Sigmoid colon (tissue), 4 donors: ENCODE data around the gene GPRASP2.

Experiments
- EP300 ChIP-seq, 4 donors: sonication (generic); formaldehyde crosslinking; IDR thresholded peaks; one replicate each; pipeline ENCODE4 v1.6.1; 2017; ENCODE audit warnings: antibody characterized with exemption in 4 of 4
- POLR2A ChIP-seq, 2 donors: fragments of 450-650 bp; IDR thresholded peaks; one replicate each; pipeline ENCODE4 v1.6.1; 2016; ENCODE audit warnings: antibody characterized with exemption in 2 of 2, mild to moderate bottlenecking in 2 of 2, moderate library complexity in 2 of 2
- TF ChIP-seq, protein P1 (sequence below), 4 experiments: fragments of 450-650 bp in 3 of 4; fragments of 200-600 bp in 1 of 4; IDR thresholded peaks; one replicate each; pipeline ENCODE4 v1.5.1; 2016 to 2019; ENCODE audit warnings: antibody characterized with exemption in 4 of 4, mild to moderate bottlenecking in 3 of 4, moderate library complexity in 2 of 4

DNA sequence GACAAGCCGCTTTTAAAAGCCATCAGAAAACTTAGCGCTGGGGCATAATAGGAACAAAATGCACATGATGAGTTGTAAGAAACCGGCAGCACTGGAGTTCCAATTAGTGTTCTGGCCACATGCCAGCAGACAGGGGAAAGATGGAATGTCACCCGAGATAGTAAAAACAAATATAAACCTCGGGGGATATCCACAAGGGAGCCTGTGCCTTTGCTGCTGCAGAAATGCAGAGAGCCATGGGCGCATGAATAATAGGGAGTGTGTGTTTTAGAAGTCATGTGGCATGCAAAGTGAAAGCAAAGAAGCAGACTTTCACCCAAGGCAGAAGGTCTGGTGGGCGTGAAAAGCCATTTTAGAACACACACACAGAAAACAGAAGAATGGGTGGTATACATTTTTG, 27.4 kb downstream of the GPRASP2 start:
- TF ChIP-seq, protein P1, sequence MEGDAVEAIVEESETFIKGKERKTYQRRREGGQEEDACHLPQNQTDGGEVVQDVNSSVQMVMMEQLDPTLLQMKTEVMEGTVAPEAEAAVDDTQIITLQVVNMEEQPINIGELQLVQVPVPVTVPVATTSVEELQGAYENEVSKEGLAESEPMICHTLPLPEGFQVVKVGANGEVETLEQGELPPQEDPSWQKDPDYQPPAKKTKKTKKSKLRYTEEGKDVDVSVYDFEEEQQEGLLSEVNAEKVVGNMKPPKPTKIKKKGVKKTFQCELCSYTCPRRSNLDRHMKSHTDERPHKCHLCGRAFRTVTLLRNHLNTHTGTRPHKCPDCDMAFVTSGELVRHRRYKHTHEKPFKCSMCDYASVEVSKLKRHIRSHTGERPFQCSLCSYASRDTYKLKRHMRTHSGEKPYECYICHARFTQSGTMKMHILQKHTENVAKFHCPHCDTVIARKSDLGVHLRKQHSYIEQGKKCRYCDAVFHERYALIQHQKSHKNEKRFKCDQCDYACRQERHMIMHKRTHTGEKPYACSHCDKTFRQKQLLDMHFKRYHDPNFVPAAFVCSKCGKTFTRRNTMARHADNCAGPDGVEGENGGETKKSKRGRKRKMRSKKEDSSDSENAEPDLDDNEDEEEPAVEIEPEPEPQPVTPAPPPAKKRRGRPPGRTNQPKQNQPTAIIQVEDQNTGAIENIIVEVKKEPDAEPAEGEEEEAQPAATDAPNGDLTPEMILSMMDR (IDR thresholded peaks at IDR 0.05) = no peak
- TF ChIP-seq POLR2A (IDR thresholded peaks at IDR 0.05) = no peak
- TF ChIP-seq EP300 (IDR thresholded peaks at IDR 0.05) = no peak
